Activated CD4-positive, alpha-beta T cell treated with anti-CD3 and anti-CD28 coated beads, Interleukin-2, amount 10 ng/mL, durations not matched to agents 24 days and 14 days (primary cell): Measurements from ENCODE around the gene FXYD1. TPM values are rescaled to one million over a fixed set of nuclear protein-coding genes. Genes with fewer than 3 reads are reported as not detected.
A peak's percentile ranks its signal among the peaks of the same experiment; 100 is the strongest.
"Not testable (repeated sequence)": the region's sequence is repeated elsewhere in the genome, so short reads cannot be mapped to it uniquely, and the experiment has no call there.

ENCODE experiments used
- DNase-seq: peaks from one replicate; pipeline ENCODE4 v3.0.0; 2022
- H3K27ac Mint-ChIP-seq: one replicate; pipeline ENCODE4 v1.8.0; 2022; ENCODE audit warnings: mild to moderate bottlenecking, mixed read lengths
- H3K27me3 Mint-ChIP-seq: one replicate; pipeline ENCODE4 v1.8.0; 2022; ENCODE audit warnings: mixed read lengths
- H3K36me3 Mint-ChIP-seq: one replicate; pipeline ENCODE4 v1.8.0; 2022; ENCODE audit warnings: low read depth, mild to moderate bottlenecking, mixed read lengths
- H3K4me1 Mint-ChIP-seq: one replicate; pipeline ENCODE4 v1.8.0; 2021; ENCODE audit warnings: mixed read lengths
- H3K4me3 Mint-ChIP-seq: one replicate; pipeline ENCODE4 v1.8.0; 2022; ENCODE audit warnings: mild to moderate bottlenecking, moderate library complexity, mixed read lengths
- H3K9me3 Mint-ChIP-seq: one replicate; pipeline ENCODE4 v1.8.0; 2021; ENCODE audit warnings: mixed read lengths
- intact Hi-C: fragments of 100-400 bp; cut with micrococcal nuclease; formaldehyde crosslinking; loops from one replicate; pipeline ENCODE4 v1.15.1; 2023
- total RNA-seq: library from RNA; stranded (reverse); gene quantifications from 2 replicates; pipeline ENCODE4 v1.2.3, GENCODE V29; 2022

FXYD1 gene
- total RNA-seq, 1 donor from 2014 or later: 0.79 TPM

GRCh38 chr19:35150445-35150844 is 11.8 kb downstream of the FXYD1 start:
- H3K4me3 Mint-ChIP-seq: no peak overlapping the region
- H3K27ac Mint-ChIP-seq: no peak overlapping the region
- no peak for DNase-seq
- peaks cover 7% of the 10 kb centered on the region for H3K36me3 Mint-ChIP-seq
- peaks cover 14% of the 10 kb centered on the region for H3K4me1 Mint-ChIP-seq
- intact Hi-C loops: no loop called here
- peaks cover 4% of the 10 kb centered on the region for H3K27me3 Mint-ChIP-seq
- no peaks in the 10 kb centered on the region for H3K9me3 Mint-ChIP-seq

GRCh38 chr19:35151273-35152065 is 12.8 kb downstream of the FXYD1 start:
- H3K4me1 Mint-ChIP-seq: peaks cover 22% of the 10 kb centered on the region
- H3K4me3 Mint-ChIP-seq: no peak overlapping the region
- no peak for DNase-seq
- no peak overlapping the region for H3K27ac Mint-ChIP-seq
- intact Hi-C loops: no loop called here
- H3K27me3 Mint-ChIP-seq: peaks cover 4% of the 10 kb centered on the region
- H3K9me3 Mint-ChIP-seq: no peaks in the 10 kb centered on the region
- peaks cover 16% of the 10 kb centered on the region for H3K36me3 Mint-ChIP-seq

- H3K27ac Mint-ChIP-seq: peak overlapping the region; percentile 73
- H3K36me3 Mint-ChIP-seq: peaks cover 31% of the 10 kb centered on the region
- H3K4me3 Mint-ChIP-seq: peak overlapping the region; percentile 100
- peaks cover 33% of the 10 kb centered on the region for H3K4me1 Mint-ChIP-seq
- H3K9me3 Mint-ChIP-seq, H3K27me3 Mint-ChIP-seq, DNase-seq: not testable (repeated sequence)
- intact Hi-C loops: loop anchor here (1.0 kb wide), 1 partner anchor 53 kb away; no protein-coding TSS in a partner anchor
Observed at GRCh38 chr19:35153129-35153522, 14.5 kb downstream of the FXYD1 start.

DNA sequence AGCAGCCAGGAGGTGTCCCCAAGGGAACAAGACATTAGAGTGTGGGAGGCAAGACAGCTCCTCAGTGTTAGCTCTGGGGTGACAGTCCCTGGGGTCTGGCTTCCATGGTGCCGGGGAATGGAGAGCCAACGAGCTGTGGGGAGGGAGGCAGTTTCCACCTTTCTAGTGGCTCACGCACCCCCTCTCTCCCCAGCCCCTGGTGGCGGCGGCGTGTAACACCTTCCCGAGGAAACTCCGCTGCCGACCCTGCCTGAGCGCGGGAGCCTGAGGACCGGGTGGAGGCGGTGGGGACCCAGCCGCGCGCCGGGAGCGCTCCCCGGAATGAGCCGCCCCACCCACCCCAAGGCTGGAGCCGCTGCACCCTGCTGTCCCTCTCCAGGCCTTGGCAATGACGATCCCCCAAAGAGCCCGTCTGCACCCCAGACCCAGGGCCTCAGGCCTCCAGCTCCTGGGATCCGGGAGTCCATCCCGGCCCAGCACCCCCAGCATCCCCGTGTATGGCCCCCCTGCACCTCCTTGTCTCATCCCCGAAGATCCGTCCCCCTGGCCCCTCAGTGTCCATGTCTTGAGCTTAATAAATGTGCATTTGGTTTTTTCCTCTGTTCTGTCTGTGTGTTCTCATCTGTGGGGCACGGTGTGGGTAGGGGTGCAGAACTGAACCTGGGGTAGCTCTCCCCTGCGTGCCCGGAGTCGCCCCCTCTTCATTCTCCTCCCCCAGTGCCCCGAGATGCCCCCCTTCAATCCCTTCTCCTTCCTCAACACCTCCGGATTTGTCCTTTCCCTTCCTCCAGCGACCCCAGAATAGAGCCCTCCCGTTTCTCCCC is 15.3 kb downstream of the FXYD1 start:
- H3K9me3 Mint-ChIP-seq: no peaks in the 10 kb centered on the region
- DNase-seq: peak; percentile 93
- peaks cover 39% of the 10 kb centered on the region for H3K4me1 Mint-ChIP-seq
- intact Hi-C loops: loop anchor here (1.0 to 2.0 kb wide), 2 partner anchors 52 to 115 kb away; partner anchors contain the start of gene USF2
- peak overlapping the region; percentile 100 for H3K27ac Mint-ChIP-seq
- H3K27me3 Mint-ChIP-seq: peaks cover 4% of the 10 kb centered on the region
- peaks cover 39% of the 10 kb centered on the region for H3K36me3 Mint-ChIP-seq
- H3K4me3 Mint-ChIP-seq: peak overlapping the region; percentile 100

DNA sequence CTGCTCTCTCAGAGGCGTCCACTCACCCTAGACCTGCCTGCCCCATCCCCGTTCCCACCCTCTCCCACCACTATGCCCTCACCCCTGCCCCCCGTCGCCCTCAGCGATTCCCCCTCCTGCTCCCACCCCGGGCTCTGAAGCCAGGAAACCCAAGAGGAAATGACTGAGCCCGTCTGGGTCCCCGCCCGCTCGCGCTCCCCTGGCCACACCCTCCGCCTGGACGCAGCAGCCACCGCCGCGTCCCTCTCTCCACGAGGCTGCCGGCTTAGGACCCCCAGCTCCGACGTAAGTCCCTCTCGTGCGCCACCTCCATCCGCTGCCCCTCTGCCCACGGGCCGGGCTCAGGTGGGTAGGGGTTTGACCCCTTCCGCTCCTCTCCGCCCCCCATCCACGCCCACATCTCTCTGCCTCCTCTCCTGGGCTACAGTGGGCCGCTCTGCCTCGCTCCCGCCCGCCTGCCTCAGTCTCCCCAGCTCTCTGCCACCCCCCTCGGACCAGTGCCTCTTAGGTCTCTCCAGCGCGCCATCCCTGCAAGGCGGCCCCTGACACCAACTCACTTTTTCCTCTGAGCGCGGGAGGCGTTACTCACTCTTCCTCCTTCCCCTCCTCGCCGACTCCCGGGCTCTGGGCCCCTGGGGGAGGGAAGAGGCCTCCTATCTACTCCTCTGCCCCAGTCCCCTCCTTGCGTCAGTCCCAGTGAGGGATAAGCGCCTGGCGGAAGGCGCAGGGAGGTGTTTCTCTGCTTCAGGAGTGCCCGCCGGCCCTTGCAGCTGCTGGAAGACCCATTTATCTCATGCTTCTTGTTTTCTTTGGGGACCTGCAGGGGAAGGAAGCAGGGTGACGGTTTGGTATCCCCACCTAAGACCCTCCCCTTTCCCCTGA is 16.1 kb downstream of the FXYD1 start, which contains the start of gene FXYD5:
TSS of gene FXYD5 (plus strand) at position 211 of the 882 bp plus-strand sequence. CDS start 816 bp downstream, outside the sequence.
- intact Hi-C loops: loop anchor here (1.0 to 2.0 kb wide), 2 partner anchors 13 to 114 kb away; partner anchors contain the start of gene USF2

DNA sequence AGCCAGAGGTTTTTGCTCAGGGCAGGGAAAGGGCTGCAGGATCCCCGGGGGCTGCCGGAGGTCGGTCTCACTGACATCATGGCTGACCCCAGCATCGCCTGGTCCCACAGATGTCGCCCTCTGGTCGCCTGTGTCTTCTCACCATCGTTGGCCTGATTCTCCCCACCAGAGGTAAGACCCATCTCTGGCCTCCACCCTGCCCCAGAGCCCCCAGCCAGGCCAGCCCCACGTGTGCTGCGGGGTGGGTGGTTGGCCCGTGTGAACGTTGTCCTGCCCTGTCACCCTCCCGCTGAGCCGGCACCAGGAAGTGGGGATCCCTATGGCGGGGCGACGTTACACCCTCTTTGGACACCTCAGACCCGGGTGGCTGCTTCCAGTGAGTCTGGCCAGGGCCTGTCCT is 16.8 kb downstream of the FXYD1 start:
- peaks cover 4% of the 10 kb centered on the region for H3K27me3 Mint-ChIP-seq
- intact Hi-C loops: loop anchor here (1.0 to 2.0 kb wide), 2 partner anchors 14 to 113 kb away; partner anchors contain the start of gene USF2
- DNase-seq: peak; percentile 81
- H3K27ac Mint-ChIP-seq: peak overlapping the region; percentile 100
- peaks cover 45% of the 10 kb centered on the region for H3K4me1 Mint-ChIP-seq
- H3K36me3 Mint-ChIP-seq: peaks cover 54% of the 10 kb centered on the region
- H3K9me3 Mint-ChIP-seq: peaks cover 1% of the 10 kb centered on the region
- H3K4me3 Mint-ChIP-seq: peak overlapping the region; percentile 100

More for the DNA sequence above, 16.1 kb downstream of the FXYD1 start, which contains the start of gene FXYD5:
- H3K4me3 Mint-ChIP-seq: peak within 1 kb of the TSS; percentile 100
- H3K9me3 Mint-ChIP-seq: no peaks in the 10 kb centered on the region
- peaks cover 48% of the 10 kb centered on the region for H3K36me3 Mint-ChIP-seq
- H3K27me3 Mint-ChIP-seq: peaks cover 4% of the 10 kb centered on the region
- peak within 1 kb of the TSS; percentile 100 for H3K27ac Mint-ChIP-seq
- DNase-seq: peak; percentile 90
- H3K4me1 Mint-ChIP-seq: peaks cover 45% of the 10 kb centered on the region

DNA sequence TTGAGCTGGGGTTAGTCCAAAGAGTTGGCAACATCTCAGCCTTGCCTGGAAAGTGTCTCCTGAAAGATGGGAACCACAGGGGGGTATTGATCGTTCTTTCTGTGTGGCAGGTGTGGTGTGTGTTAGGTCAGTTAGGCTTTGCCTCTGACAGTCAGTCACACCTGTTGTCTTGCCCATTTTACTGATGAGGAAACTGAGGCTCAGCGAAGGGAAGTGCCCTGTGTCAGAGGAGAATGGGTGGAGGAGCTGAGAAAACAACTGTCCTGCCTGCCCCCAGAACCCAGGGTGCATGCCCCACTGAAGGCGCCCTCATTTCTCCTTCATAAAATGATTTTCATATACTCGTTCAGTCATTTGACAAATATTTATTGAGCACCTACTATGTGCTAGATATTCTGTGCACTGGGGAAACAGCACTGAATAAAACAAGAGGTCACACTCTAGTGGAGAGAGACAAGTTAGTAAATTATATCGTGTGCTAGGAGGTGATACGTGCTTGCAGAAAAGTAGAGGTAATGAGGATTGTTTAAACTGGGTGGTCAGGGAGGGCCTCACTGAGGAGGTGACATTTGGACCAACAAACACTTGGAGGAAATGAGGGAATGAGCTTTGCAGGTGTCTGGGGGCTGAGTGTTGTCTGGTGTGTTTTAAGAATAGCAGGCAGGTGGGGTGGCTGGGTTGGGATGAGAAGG is 17.5 kb downstream of the FXYD1 start:
- Mint-ChIP-seq H3K27ac (peak overlapping the region; percentile 100), H3K27me3 (peaks cover 4% of the 10 kb centered on the region), H3K4me3 (peak overlapping the region; percentile 100), H3K4me1 (peaks cover 45% of the 10 kb centered on the region), H3K9me3 (peaks cover 4% of the 10 kb centered on the region), H3K36me3 (peaks cover 61% of the 10 kb centered on the region)
- intact Hi-C loops: loop anchor here (1.0 to 2.0 kb wide), 2 partner anchors 15 to 113 kb away; partner anchors contain the start of gene USF2
- DNase-seq: no peak

DNA sequence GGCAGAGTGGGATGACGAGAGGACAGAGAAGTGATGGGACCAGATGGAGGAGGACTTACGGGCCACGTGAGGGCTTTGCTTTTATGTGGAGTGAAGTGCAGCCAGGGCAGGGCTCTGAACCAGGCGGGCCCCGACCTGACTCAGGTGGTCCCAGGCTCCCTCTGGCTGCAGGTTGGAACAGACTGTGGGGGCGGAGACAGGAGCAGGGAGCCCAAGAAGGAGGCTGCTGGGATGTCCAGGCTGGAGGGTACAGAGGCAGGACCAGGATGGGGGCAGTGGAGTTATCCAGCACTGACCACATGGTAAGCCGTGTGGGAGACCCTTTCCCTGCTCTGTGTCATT is 18.0 kb downstream of the FXYD1 start:
- peaks cover 66% of the 10 kb centered on the region for H3K36me3 Mint-ChIP-seq
- H3K4me3 Mint-ChIP-seq: peak overlapping the region; percentile 100
- H3K9me3 Mint-ChIP-seq: peaks cover 9% of the 10 kb centered on the region
- H3K27me3 Mint-ChIP-seq: peaks cover 4% of the 10 kb centered on the region
- peak overlapping the region; percentile 100 for H3K27ac Mint-ChIP-seq
- H3K4me1 Mint-ChIP-seq: peaks cover 48% of the 10 kb centered on the region
- no peak for DNase-seq
- intact Hi-C loops: no loop called here

- H3K36me3 Mint-ChIP-seq: peaks cover 73% of the 10 kb centered on the region
- intact Hi-C loops: no loop called here
- H3K27me3 Mint-ChIP-seq: peaks cover under 1% of the 10 kb centered on the region
- H3K4me1 Mint-ChIP-seq: peaks cover 48% of the 10 kb centered on the region
- H3K27ac Mint-ChIP-seq: no peak overlapping the region
- H3K4me3 Mint-ChIP-seq: peak overlapping the region; percentile 31
- peaks cover 15% of the 10 kb centered on the region for H3K9me3 Mint-ChIP-seq
- no peak for DNase-seq
Observed at GRCh38 chr19:35157431-35157830, 18.8 kb downstream of the FXYD1 start.

GRCh38 chr19:35159606-35160005 is 21.0 kb downstream of the FXYD1 start:
- Mint-ChIP-seq H3K27ac (no peak overlapping the region), H3K36me3 (peaks cover 94% of the 10 kb centered on the region), H3K4me3 (no peak overlapping the region), H3K27me3 (no peaks in the 10 kb centered on the region), H3K4me1 (peaks cover 40% of the 10 kb centered on the region), H3K9me3 (peaks cover 27% of the 10 kb centered on the region)
- DNase-seq: no peak
- intact Hi-C loops: no loop called here

DNA sequence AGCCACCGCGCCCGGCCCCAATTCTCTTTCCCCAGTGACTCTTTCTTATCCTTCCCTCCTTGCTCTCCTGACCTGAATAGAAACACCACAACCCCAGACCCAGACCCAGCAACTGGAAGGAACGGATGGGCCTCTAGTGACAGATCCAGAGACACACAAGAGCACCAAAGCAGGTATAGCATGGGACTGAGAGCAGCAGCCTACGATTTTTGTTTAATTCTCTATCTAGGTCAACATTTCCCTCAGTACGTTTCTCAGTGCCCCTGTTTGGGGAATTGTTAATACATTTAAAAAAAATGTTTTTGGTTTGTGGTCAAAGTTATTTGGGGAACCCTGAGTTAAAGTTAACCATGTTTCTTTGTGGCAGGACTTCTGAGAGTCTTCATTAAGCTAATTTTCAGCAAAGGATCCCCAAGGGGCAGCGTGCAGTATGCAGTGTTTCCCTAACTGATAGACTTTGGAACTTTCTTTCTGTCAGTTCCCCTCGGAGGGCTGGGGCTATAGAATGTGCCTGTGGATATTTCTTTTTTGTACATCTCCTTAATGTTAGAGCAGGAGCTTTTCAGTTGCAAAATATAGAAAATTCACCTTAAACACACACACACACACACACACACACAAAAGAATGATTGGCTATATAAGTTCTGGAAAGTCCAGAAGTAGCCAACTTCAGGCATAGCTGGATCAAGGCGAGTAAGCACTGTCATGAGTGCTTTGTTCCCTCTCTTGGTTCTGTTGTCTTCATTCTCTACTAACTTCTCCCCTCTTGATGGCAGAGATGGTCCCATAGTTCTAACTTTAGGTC is 22.2 kb downstream of the FXYD1 start:
- H3K4me3 Mint-ChIP-seq: no peak overlapping the region
- H3K27ac Mint-ChIP-seq: peak overlapping the region; percentile 48
- peaks cover 39% of the 10 kb centered on the region for H3K4me1 Mint-ChIP-seq

GRCh38 chr19:35161434-35161743 is 22.8 kb downstream of the FXYD1 start:
- Mint-ChIP-seq H3K4me3 (no peak overlapping the region), H3K27ac (peak overlapping the region; percentile 48), H3K27me3 (no peaks in the 10 kb centered on the region), H3K4me1 (peaks cover 34% of the 10 kb centered on the region), H3K9me3 (peaks cover 34% of the 10 kb centered on the region), H3K36me3 (peaks cover 99% of the 10 kb centered on the region)
- intact Hi-C loops: no loop called here
- no peak for DNase-seq

More for the DNA sequence above, 22.2 kb downstream of the FXYD1 start:
- no peak for DNase-seq
- Mint-ChIP-seq H3K36me3 (peaks cover 99% of the 10 kb centered on the region), H3K27me3 (no peaks in the 10 kb centered on the region), H3K9me3 (peaks cover 33% of the 10 kb centered on the region)
- intact Hi-C loops: no loop called here
